Measurements from ENCODE around the gene LPP. TPM values are rescaled to one million over a fixed set of nuclear protein-coding genes. Genes with fewer than 3 reads are reported as not detected.

Gene LPP
- total and polyA plus RNA-seq, 2 donors from 2014 or later = 6.7 to 233 TPM

DNA sequence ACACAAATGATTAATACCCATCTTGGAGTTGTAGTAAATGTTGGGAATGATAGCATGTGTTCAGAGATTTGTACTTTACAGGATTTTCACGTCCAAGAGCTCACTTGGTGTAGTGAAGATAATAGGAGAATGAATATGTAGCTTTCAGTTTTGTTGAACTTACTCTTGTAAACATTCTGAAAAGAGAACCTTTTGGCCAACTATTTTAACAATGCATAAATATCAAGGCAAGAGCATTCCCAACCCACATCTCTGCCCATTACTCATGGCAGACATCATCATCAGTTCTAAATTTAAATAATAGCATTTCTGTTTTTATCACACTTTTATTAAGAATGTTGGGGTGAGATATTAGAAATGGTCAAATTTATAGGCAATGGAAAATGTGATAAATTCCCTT, 552.6 kb downstream of the LPP start:
- H3K4me3 ChIP-seq (ENCODE audit: low read length in 3 of 3) = no peak overlapping the region
- no peak overlapping the region for H3K27ac ChIP-seq (ENCODE audit: low read depth in 2 of 2, low read length in 2 of 2)

DNA sequence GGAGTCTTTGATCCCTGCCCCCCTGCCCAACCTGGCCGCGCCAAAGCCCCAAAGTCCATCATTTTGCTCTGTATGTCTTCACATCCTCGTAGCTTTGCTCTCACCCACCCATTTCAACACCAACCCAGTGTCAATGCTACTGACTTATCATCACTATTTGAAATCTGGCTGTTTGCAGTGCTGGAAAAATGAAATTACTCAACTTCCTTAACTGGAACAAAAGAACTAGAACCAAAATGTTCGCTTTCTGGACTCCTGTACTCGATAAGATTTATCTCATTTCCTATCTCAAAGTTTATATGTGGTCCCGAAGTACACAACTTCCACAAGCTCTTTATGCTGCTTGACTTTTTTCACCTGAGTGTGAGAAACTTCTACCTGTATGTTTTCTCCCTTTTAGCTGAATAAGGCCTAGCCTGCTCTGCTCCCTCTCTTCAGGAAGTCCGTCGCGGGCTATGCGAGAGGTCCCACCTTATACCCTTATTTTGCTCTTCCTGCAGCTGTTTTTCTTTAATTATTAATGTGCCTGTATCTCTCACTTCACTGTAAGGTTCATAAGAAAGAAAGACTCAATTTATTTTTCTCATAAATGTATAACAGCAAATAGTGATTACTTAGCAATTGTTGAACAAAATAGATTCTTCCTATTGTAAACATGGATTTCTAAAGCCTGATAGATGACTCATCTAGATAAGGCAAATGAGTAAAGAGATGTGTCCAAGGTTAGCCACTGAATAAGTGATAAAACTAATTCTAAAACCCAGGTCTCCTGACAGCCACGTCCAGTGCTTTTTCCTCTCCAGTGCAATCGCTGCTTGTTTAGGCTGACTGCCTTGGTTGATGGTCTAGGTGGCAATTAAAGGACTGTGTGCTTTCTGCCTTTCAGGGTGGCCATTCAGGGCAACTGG, 553.7 kb downstream of the LPP start:
- Histone ChIP-seq H3K27me3 (ENCODE audit: control insufficient read depth, insufficient read depth, low read length) (no peaks in the 10 kb centered on the region), H3K27ac (ENCODE audit: low read depth in 2 of 2, low read length in 2 of 2) (no peak overlapping the region), H3K9me3 (ENCODE audit: control insufficient read depth in 2 of 3, insufficient read depth in 1 of 3, low read length in 3 of 3) (no peaks in the 10 kb centered on the region), H3K36me3 (ENCODE audit: control insufficient read depth in 2 of 3, insufficient read depth in 3 of 3, low read length in 3 of 3) (no peaks in the 10 kb centered on the region), H3K4me3 (ENCODE audit: low read length in 3 of 3) (no peak overlapping the region), H3K4me1 (ENCODE audit: control insufficient read depth in 2 of 3, insufficient read depth in 2 of 3, low read depth in 1 of 3, low read length in 3 of 3) (no peaks in the 10 kb centered on the region), H3K9ac (ENCODE audit: low read length in 3 of 3) (no peak overlapping the region)
- TF ChIP-seq, protein P1, sequence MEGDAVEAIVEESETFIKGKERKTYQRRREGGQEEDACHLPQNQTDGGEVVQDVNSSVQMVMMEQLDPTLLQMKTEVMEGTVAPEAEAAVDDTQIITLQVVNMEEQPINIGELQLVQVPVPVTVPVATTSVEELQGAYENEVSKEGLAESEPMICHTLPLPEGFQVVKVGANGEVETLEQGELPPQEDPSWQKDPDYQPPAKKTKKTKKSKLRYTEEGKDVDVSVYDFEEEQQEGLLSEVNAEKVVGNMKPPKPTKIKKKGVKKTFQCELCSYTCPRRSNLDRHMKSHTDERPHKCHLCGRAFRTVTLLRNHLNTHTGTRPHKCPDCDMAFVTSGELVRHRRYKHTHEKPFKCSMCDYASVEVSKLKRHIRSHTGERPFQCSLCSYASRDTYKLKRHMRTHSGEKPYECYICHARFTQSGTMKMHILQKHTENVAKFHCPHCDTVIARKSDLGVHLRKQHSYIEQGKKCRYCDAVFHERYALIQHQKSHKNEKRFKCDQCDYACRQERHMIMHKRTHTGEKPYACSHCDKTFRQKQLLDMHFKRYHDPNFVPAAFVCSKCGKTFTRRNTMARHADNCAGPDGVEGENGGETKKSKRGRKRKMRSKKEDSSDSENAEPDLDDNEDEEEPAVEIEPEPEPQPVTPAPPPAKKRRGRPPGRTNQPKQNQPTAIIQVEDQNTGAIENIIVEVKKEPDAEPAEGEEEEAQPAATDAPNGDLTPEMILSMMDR (IDR thresholded peaks at IDR 0.05; ENCODE audit: borderline replicate concordance, extremely low read depth, insufficient read depth) = no peak
- intact Hi-C loops (cut with DNase I) = no loop called here
- DNase-seq (no peak), FAIRE-seq (no peak)

More for the DNA sequence above, 552.6 kb downstream of the LPP start:
- no peak overlapping the region for H3K9ac ChIP-seq (ENCODE audit: low read length in 3 of 3)
- TF ChIP-seq, protein P1 (IDR thresholded peaks at IDR 0.05; ENCODE audit: borderline replicate concordance, extremely low read depth, insufficient read depth) = no peak
- DNase-seq (no peak), FAIRE-seq (no peak)
- intact Hi-C loops (cut with DNase I) = no loop called here
- H3K27me3 ChIP-seq (ENCODE audit: control insufficient read depth, insufficient read depth, low read length) = no peaks in the 10 kb centered on the region
- no peaks in the 10 kb centered on the region for H3K4me1 ChIP-seq (ENCODE audit: control insufficient read depth in 2 of 3, insufficient read depth in 2 of 3, low read depth in 1 of 3, low read length in 3 of 3)
- H3K9me3 ChIP-seq (ENCODE audit: control insufficient read depth in 2 of 3, insufficient read depth in 1 of 3, low read length in 3 of 3) = no peaks in the 10 kb centered on the region
- H3K36me3 ChIP-seq (ENCODE audit: control insufficient read depth in 2 of 3, insufficient read depth in 3 of 3, low read length in 3 of 3) = no peaks in the 10 kb centered on the region

DNA sequence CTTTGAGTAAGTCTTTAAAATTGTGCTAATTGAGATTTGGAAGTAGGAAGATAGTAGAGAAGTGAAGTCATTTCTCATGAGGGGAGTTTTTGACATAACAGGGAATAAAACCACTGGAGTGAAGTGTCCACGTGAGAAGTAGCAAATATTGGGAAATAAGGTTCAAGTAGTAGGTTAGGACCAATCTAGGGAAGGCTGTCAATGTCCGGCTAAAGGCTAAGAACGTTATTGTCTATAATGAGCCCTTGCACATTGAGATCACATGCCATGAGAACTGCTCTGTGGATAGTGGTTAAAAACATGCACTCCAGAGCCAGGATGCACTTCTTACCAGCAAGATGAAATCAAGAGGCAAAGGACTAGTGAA, 557.9 kb downstream of the LPP start:
- intact Hi-C loops (cut with DNase I) = no loop called here
- FAIRE-seq (no peak), DNase-seq (no peak)

More for the DNA sequence above, 557.9 kb downstream of the LPP start:
- H3K27ac ChIP-seq (ENCODE audit: low read depth in 2 of 2, low read length in 2 of 2) = no peak overlapping the region
- no peaks in the 10 kb centered on the region for H3K27me3 ChIP-seq (ENCODE audit: control insufficient read depth, insufficient read depth, low read length)
- H3K4me3 ChIP-seq (ENCODE audit: low read length in 3 of 3) = no peak overlapping the region
- no peaks in the 10 kb centered on the region for H3K4me1 ChIP-seq (ENCODE audit: control insufficient read depth in 2 of 3, insufficient read depth in 2 of 3, low read depth in 1 of 3, low read length in 3 of 3)
- H3K36me3 ChIP-seq (ENCODE audit: control insufficient read depth in 2 of 3, insufficient read depth in 3 of 3, low read length in 3 of 3) = no peaks in the 10 kb centered on the region
- H3K9me3 ChIP-seq (ENCODE audit: control insufficient read depth in 2 of 3, insufficient read depth in 1 of 3, low read length in 3 of 3) = no peaks in the 10 kb centered on the region
- TF ChIP-seq, protein P1 (IDR thresholded peaks at IDR 0.05; ENCODE audit: borderline replicate concordance, extremely low read depth, insufficient read depth) = no peak
- no peak overlapping the region for H3K9ac ChIP-seq (ENCODE audit: low read length in 3 of 3)

Measured in kidney (tissue), 14 donors.